ENCODE data around the gene SPIN4. TPM values are rescaled to one million over a fixed set of nuclear protein-coding genes. Genes with fewer than 3 reads are reported as not detected.

The SPIN4 gene
- total RNA-seq, 2 donors from 2014 or later: 8.1 to 8.3 TPM

DNA sequence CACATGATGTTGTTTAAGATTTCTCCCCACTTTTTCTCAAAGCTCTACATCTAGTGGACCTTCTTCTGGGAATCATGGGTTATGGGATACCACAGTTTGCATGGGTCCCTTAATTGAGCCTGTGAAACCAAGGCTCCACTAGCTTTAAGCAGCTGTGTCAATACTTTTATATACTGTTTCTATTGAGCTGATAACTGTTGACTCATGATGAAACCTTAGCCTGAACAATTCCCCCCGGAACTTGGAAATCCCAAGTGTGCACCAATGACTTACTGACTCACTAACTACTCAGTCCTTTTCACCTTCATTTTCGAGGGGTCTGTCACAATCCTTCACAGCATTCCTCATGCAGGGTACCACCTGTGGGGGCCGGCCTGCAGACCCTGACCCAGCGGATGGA lies 12.7 kb upstream of the SPIN4 start:
- H3K4me1 ChIP-seq: no peaks in the 10 kb centered on the region
- no peak overlapping the region for H3K27ac ChIP-seq
- intact Hi-C loops (cut with DNase I): no loop called here
- TF ChIP-seq CTCF (IDR thresholded peaks at IDR 0.05): no peak
- H3K9ac ChIP-seq (ENCODE audit: low read depth in 2 of 2, low read length in 2 of 2): no peak overlapping the region
- H3K4me3 ChIP-seq: no peak overlapping the region
- H3K36me3 ChIP-seq: no peaks in the 10 kb centered on the region
- DNase-seq: no peak
- no peaks in the 10 kb centered on the region for H3K9me3 ChIP-seq
- H3K27me3 ChIP-seq: no peaks in the 10 kb centered on the region

GRCh38 chrX:63361494-63361893 lies 10.4 kb upstream of the SPIN4 start:
- H3K27me3 ChIP-seq: no peaks in the 10 kb centered on the region
- H3K27ac ChIP-seq: no peak overlapping the region
- DNase-seq: no peak
- H3K36me3 ChIP-seq: no peaks in the 10 kb centered on the region
- H3K9ac ChIP-seq (ENCODE audit: low read depth in 2 of 2, low read length in 2 of 2): no peak overlapping the region
- H3K4me3 ChIP-seq: no peak overlapping the region
- intact Hi-C loops (cut with DNase I): no loop called here
- TF ChIP-seq CTCF (IDR thresholded peaks at IDR 0.05): no peak
- no peaks in the 10 kb centered on the region for H3K4me1 ChIP-seq
- H3K9me3 ChIP-seq: no peaks in the 10 kb centered on the region

DNA sequence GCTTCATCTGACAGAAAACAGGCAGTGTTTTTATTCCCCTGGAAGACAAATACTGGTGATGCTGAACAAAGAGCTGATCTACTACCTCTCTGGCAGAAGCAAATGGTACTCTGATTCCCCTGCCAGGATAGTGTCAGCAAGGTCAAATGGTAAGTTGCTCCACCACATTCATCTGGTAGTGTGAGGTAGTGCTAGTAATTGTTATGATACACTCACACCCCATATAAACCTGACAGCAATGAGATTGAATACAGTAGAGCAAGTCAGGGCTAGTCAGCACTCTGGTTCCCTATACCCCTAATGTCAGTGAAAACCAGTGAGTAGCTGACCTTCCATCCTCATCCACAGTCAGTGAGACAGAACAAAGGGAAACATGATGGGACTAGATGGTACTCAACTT lies 3.4 kb upstream of the SPIN4 start:
- no peaks in the 10 kb centered on the region for H3K4me1 ChIP-seq
- no peak overlapping the region for H3K4me3 ChIP-seq
- no peak for DNase-seq
- intact Hi-C loops (cut with DNase I): no loop called here
- no peak for TF ChIP-seq CTCF (IDR thresholded peaks at IDR 0.05)
- H3K9ac ChIP-seq (ENCODE audit: low read depth in 2 of 2, low read length in 2 of 2): no peak overlapping the region
- no peak overlapping the region for H3K27ac ChIP-seq
- no peaks in the 10 kb centered on the region for H3K9me3 ChIP-seq
- no peaks in the 10 kb centered on the region for H3K36me3 ChIP-seq
- no peaks in the 10 kb centered on the region for H3K27me3 ChIP-seq

- Histone ChIP-seq H3K36me3 (no peaks in the 10 kb centered on the region), H3K27ac (peak overlapping the region; percentile 78), H3K4me1 (no peaks in the 10 kb centered on the region), H3K9ac (ENCODE audit: low read depth in 2 of 2, low read length in 2 of 2) (peak overlapping the region; percentile 41 to 70), H3K4me3 (peak overlapping the region; percentile 57), H3K27me3 (no peaks in the 10 kb centered on the region), H3K9me3 (no peaks in the 10 kb centered on the region)
- TF ChIP-seq CTCF (IDR thresholded peaks at IDR 0.05): no peak
- peak; percentile 48 for DNase-seq
- intact Hi-C loops (cut with DNase I): no loop called here
Observed at GRCh38 chrX:63350465-63350877, 661 bp downstream of the SPIN4 start.

DNA sequence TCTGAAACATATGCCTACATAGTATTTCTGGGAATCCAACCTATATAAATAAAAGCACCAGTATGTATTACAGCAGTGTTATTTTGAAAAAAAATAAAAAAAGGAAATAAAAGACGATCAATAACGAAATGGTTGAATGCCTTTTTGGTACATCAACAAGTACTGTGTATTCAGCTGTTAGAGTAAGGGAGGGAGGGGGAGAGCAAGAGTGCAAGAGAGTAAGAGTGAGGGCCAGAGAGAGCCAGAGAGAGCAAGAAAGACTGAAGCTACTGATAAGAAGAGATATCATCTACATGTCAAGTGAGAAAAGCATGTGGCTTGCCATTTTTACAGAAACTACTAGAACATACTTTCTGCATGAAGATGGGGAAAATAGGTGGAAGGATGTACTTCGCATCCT lies 1.8 kb downstream of the SPIN4 start:
- H3K9me3 ChIP-seq: no peaks in the 10 kb centered on the region
- no peak overlapping the region for H3K4me3 ChIP-seq
- H3K36me3 ChIP-seq: no peaks in the 10 kb centered on the region
- no peak overlapping the region for H3K27ac ChIP-seq
- intact Hi-C loops (cut with DNase I): no loop called here
- H3K9ac ChIP-seq (ENCODE audit: low read depth in 2 of 2, low read length in 2 of 2): no peak overlapping the region
- no peak for DNase-seq
- TF ChIP-seq CTCF (IDR thresholded peaks at IDR 0.05): no peak
- no peaks in the 10 kb centered on the region for H3K27me3 ChIP-seq
- no peaks in the 10 kb centered on the region for H3K4me1 ChIP-seq

DNA sequence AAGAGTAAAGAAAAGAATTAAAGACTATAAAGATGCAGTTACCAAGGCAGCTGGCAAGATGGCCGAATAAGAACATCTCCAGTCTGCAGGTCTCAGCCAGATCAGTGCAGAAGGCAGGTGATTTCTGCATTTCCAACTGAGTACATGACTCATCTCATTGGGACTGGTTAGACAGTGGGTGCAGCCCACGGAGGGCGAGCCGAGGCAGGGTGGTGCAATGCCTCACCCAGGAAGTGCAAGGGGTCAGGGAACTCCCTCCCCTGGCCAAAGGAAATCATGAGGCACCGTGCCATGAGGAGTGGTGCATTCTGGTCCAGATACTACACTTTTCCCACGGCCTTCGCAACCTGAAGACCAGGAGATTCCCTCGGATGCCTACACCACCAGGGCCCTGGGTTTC lies 20.5 kb downstream of the SPIN4 start:
- H3K4me3 ChIP-seq: no peak overlapping the region
- H3K4me1 ChIP-seq: no peaks in the 10 kb centered on the region
- no peaks in the 10 kb centered on the region for H3K36me3 ChIP-seq
- TF ChIP-seq CTCF (IDR thresholded peaks at IDR 0.05): no peak
- no peaks in the 10 kb centered on the region for H3K9me3 ChIP-seq
- H3K27me3 ChIP-seq: no peaks in the 10 kb centered on the region
- H3K27ac ChIP-seq: no peak overlapping the region
- no peak overlapping the region for H3K9ac ChIP-seq (ENCODE audit: low read depth in 2 of 2, low read length in 2 of 2)
- intact Hi-C loops (cut with DNase I): no loop called here
- DNase-seq: no peak

Data from colonic mucosa (tissue), 4 donors.